HL-60 (cell line): ENCODE results near the gene SIRT6.

ENCODE experiments used
- CTCF ChIP-seq: IDR thresholded peaks from one replicate; pipeline ENCODE4 v1.5.1; 2011; ENCODE audit warnings: low read length, control low read depth, inconsistent platforms; ENCODE audit not compliant: insufficient read depth
- GABPA ChIP-seq: IDR thresholded peaks from 2 replicates; pipeline ENCODE4 v1.6.1; 2012; ENCODE audit warnings: low read depth
- POLR2AphosphoS5 ChIP-seq: IDR thresholded peaks from 2 replicates; pipeline ENCODE4 v1.6.1; 2012; ENCODE audit warnings: low read depth
- REST ChIP-seq: IDR thresholded peaks from 2 replicates; pipeline ENCODE4 v1.6.1; 2012; ENCODE audit warnings: low read depth; ENCODE audit not compliant: insufficient replicate concordance
- SPI1 ChIP-seq: IDR thresholded peaks from 2 replicates; pipeline ENCODE4 v1.6.1; 2012; ENCODE audit warnings: low read depth, mild to moderate bottlenecking, borderline replicate concordance

- no peak for TF ChIP-seq POLR2AphosphoS5
- TF ChIP-seq CTCF = no peak
- TF ChIP-seq SPI1 = no peak
- no peak for TF ChIP-seq GABPA
- no peak for TF ChIP-seq REST
Observed at GRCh38 chr19:4228765-4229178, 46.4 kb upstream of the SIRT6 start.
